ENCODE measurements around the gene TPST1.
"Not testable (repeated sequence)": the region's sequence is repeated elsewhere in the genome, so short reads cannot be mapped to it uniquely, and the experiment has no call there.

Gene TPST1

GRCh38 chr7:66206119-66206933, 1.2 kb downstream of the TPST1 start:
- H3K4me1 Mint-ChIP-seq: peaks cover 30% of the 10 kb centered on the region
- H3K27ac Mint-ChIP-seq: peak overlapping the region; percentile 88
- H3K9me3 Mint-ChIP-seq: no peaks in the 10 kb centered on the region
- no peak for ATAC-seq
- no peaks in the 10 kb centered on the region for H3K36me3 Mint-ChIP-seq
- H3K27me3 Mint-ChIP-seq: peaks cover 11% of the 10 kb centered on the region
- H3K4me3 Mint-ChIP-seq: peak overlapping the region; percentile 89

- H3K36me3 Mint-ChIP-seq: no peaks in the 10 kb centered on the region
- no peaks in the 10 kb centered on the region for H3K9me3 Mint-ChIP-seq
- no peak overlapping the region for H3K4me3 Mint-ChIP-seq
- peak overlapping the region; percentile 4 for H3K27ac Mint-ChIP-seq
- peaks cover 11% of the 10 kb centered on the region for H3K27me3 Mint-ChIP-seq
- no peak for ATAC-seq
- H3K4me1 Mint-ChIP-seq: peaks cover 30% of the 10 kb centered on the region
Observed at GRCh38 chr7:66206934-66207240, 1.8 kb downstream of the TPST1 start.

GRCh38 chr7:66207540-66207939, 2.4 kb downstream of the TPST1 start:
- ATAC-seq: no peak
- Mint-ChIP-seq H3K9me3 (no peaks in the 10 kb centered on the region), H3K27me3 (peaks cover 4% of the 10 kb centered on the region), H3K36me3 (no peaks in the 10 kb centered on the region), H3K4me1 (peaks cover 30% of the 10 kb centered on the region), H3K4me3 (peak overlapping the region; percentile 1), H3K27ac (peak overlapping the region; percentile 4)

- Mint-ChIP-seq H3K9me3 (no peaks in the 10 kb centered on the region), H3K27me3 (no peaks in the 10 kb centered on the region), H3K36me3 (no peaks in the 10 kb centered on the region), H3K4me3 (no peak overlapping the region), H3K27ac (no peak overlapping the region), H3K4me1 (peaks cover 16% of the 10 kb centered on the region)
- ATAC-seq: no peak
Observed at GRCh38 chr7:66211429-66211828, 6.3 kb downstream of the TPST1 start.

- no peaks in the 10 kb centered on the region for H3K9me3 Mint-ChIP-seq
- no peaks in the 10 kb centered on the region for H3K36me3 Mint-ChIP-seq
- no peak overlapping the region for H3K27ac Mint-ChIP-seq
- no peaks in the 10 kb centered on the region for H3K4me1 Mint-ChIP-seq
- H3K27me3 Mint-ChIP-seq: no peaks in the 10 kb centered on the region
- no peak overlapping the region for H3K4me3 Mint-ChIP-seq
- no peak for ATAC-seq
Observed at GRCh38 chr7:66213637-66214036, 8.5 kb downstream of the TPST1 start.

GRCh38 chr7:66216687-66217086, 11.6 kb downstream of the TPST1 start:
- H3K27me3 Mint-ChIP-seq: no peaks in the 10 kb centered on the region
- H3K4me3 Mint-ChIP-seq: no peak overlapping the region
- peaks cover 8% of the 10 kb centered on the region for H3K4me1 Mint-ChIP-seq
- no peaks in the 10 kb centered on the region for H3K9me3 Mint-ChIP-seq
- no peak for ATAC-seq
- no peak overlapping the region for H3K27ac Mint-ChIP-seq
- H3K36me3 Mint-ChIP-seq: no peaks in the 10 kb centered on the region

GRCh38 chr7:66219805-66220204, 14.7 kb downstream of the TPST1 start:
- H3K27ac Mint-ChIP-seq: no peak overlapping the region
- no peak for ATAC-seq
- no peaks in the 10 kb centered on the region for H3K27me3 Mint-ChIP-seq
- no peaks in the 10 kb centered on the region for H3K36me3 Mint-ChIP-seq
- H3K4me3 Mint-ChIP-seq: no peak overlapping the region
- H3K9me3 Mint-ChIP-seq: no peaks in the 10 kb centered on the region
- H3K4me1 Mint-ChIP-seq: peaks cover 16% of the 10 kb centered on the region

- no peak for ATAC-seq
- no peaks in the 10 kb centered on the region for H3K27me3 Mint-ChIP-seq
- no peak overlapping the region for H3K27ac Mint-ChIP-seq
- H3K4me3 Mint-ChIP-seq: no peak overlapping the region
- peaks cover 16% of the 10 kb centered on the region for H3K4me1 Mint-ChIP-seq
- H3K9me3 Mint-ChIP-seq: no peaks in the 10 kb centered on the region
- no peaks in the 10 kb centered on the region for H3K36me3 Mint-ChIP-seq
Observed at GRCh38 chr7:66221442-66221841, 16.3 kb downstream of the TPST1 start.

- no peaks in the 10 kb centered on the region for H3K27me3 Mint-ChIP-seq
- no peak overlapping the region for H3K4me3 Mint-ChIP-seq
- H3K4me1 Mint-ChIP-seq: no peaks in the 10 kb centered on the region
- H3K27ac Mint-ChIP-seq: no peak overlapping the region
- peaks cover 13% of the 10 kb centered on the region for H3K36me3 Mint-ChIP-seq
- ATAC-seq: no peak
- no peaks in the 10 kb centered on the region for H3K9me3 Mint-ChIP-seq
Observed at GRCh38 chr7:66227808-66228207, 22.7 kb downstream of the TPST1 start.

GRCh38 chr7:66231326-66232216, 26.4 kb downstream of the TPST1 start:
- not testable (repeated sequence) for H3K4me1 Mint-ChIP-seq, H3K4me3 Mint-ChIP-seq, H3K9me3 Mint-ChIP-seq, H3K27me3 Mint-ChIP-seq, H3K27ac Mint-ChIP-seq, ATAC-seq
- peaks cover 24% of the 10 kb centered on the region for H3K36me3 Mint-ChIP-seq

GRCh38 chr7:66233638-66234037, 28.5 kb downstream of the TPST1 start:
- Mint-ChIP-seq H3K4me3 (no peak overlapping the region), H3K4me1 (peaks cover 6% of the 10 kb centered on the region), H3K27me3 (no peaks in the 10 kb centered on the region), H3K27ac (no peak overlapping the region), H3K9me3 (no peaks in the 10 kb centered on the region), H3K36me3 (peaks cover 24% of the 10 kb centered on the region)
- no peak for ATAC-seq

GRCh38 chr7:66236713-66237303, 31.7 kb downstream of the TPST1 start:
- H3K4me3 Mint-ChIP-seq: no peak overlapping the region
- peaks cover 6% of the 10 kb centered on the region for H3K4me1 Mint-ChIP-seq
- peaks cover 15% of the 10 kb centered on the region for H3K36me3 Mint-ChIP-seq
- ATAC-seq: no peak
- H3K9me3 Mint-ChIP-seq: no peaks in the 10 kb centered on the region
- H3K27me3 Mint-ChIP-seq: no peaks in the 10 kb centered on the region
- H3K27ac Mint-ChIP-seq: no peak overlapping the region

GRCh38 chr7:66237906-66238772, 33.0 kb downstream of the TPST1 start:
- ATAC-seq: no peak
- Mint-ChIP-seq H3K4me1 (peaks cover 6% of the 10 kb centered on the region), H3K27ac (no peak overlapping the region), H3K27me3 (no peaks in the 10 kb centered on the region), H3K4me3 (no peak overlapping the region), H3K9me3 (no peaks in the 10 kb centered on the region), H3K36me3 (peaks cover 8% of the 10 kb centered on the region)

- peaks cover 6% of the 10 kb centered on the region for H3K36me3 Mint-ChIP-seq
- no peak overlapping the region for H3K27ac Mint-ChIP-seq
- ATAC-seq: no peak
- H3K4me3 Mint-ChIP-seq: no peak overlapping the region
- H3K27me3 Mint-ChIP-seq: no peaks in the 10 kb centered on the region
- H3K9me3 Mint-ChIP-seq: no peaks in the 10 kb centered on the region
- H3K4me1 Mint-ChIP-seq: peaks cover 6% of the 10 kb centered on the region
Observed at GRCh38 chr7:66238773-66239466, 33.8 kb downstream of the TPST1 start.

Measured in stimulated activated memory B cell treated with anti-CD40 and anti-IgM and Interleukin-4, amounts not matched to agents 10 μg/mL and 1 μg/mL and 100 μg/mL, for 72 hours (primary cell).